Stimulated activated effector memory CD8-positive, alpha-beta T cell treated with anti-CD3 and anti-CD28 coated beads, Interleukin-12 subunit alpha, Interleukin-12 subunit beta, amount 100 ng/mL, for 72 hours (primary cell): ENCODE measurements around the gene IER5.

Experiments used
- ATAC-seq: fragments of 150-1000 bp; cut with Tn5 transposase; 2 replicates; pipeline ENCODE4 v1.10.0; 2021
- DNase-seq, 2 donors: peaks; one replicate each; pipeline ENCODE4 v3.0.0; 2021 to 2022; ENCODE audit warnings: low spot score in 2 of 2
- H3K27ac Mint-ChIP-seq: one replicate; pipeline ENCODE4 v1.8.0; 2022; ENCODE audit warnings: mild to moderate bottlenecking, mixed read lengths
- H3K36me3 Mint-ChIP-seq: one replicate; pipeline ENCODE4 v1.8.0; 2022; ENCODE audit warnings: mild to moderate bottlenecking, mixed read lengths
- H3K4me1 Mint-ChIP-seq: one replicate; pipeline ENCODE4 v1.8.0; 2022; ENCODE audit warnings: mixed read lengths
- H3K4me3 Mint-ChIP-seq: one replicate; pipeline ENCODE4 v1.8.0; 2022; ENCODE audit warnings: mild to moderate bottlenecking, mixed read lengths
- H3K9me3 Mint-ChIP-seq: one replicate; pipeline ENCODE4 v1.8.0; 2022; ENCODE audit warnings: mixed read lengths

Gene IER5

DNA sequence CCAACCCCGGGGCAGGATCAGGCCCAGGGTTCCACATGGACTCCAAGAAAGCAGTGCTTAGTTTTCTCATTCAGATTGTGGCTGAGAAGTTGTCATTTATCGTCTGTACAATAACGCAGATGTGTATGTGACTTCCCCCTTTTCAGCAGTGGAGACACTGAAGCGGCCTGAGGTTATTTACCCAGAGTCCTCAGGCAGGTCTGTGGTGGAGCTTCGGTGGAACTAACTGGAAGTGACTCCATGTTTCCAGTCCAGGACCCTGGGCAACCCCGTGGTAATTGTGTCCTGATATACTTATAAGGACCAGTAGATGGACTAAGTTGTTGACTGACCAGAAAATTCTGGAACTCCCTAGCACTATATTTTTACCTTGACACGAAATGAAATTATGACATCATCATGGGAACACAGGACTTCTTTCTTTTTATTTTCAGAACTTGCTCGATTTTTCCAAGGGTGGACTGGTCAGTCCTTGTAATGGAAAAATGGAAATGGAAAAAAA lies 1.0 kb upstream of the IER5 start:
- peak overlapping the region; percentile 96 for H3K27ac Mint-ChIP-seq
- ATAC-seq (no peak), DNase-seq (no peak)
- no peaks in the 10 kb centered on the region for H3K9me3 Mint-ChIP-seq
- H3K36me3 Mint-ChIP-seq, result peaks cover 47% of the 10 kb centered on the region
- H3K4me1 Mint-ChIP-seq, result peaks cover 38% of the 10 kb centered on the region
- H3K4me3 Mint-ChIP-seq, result peak overlapping the region; percentile 92

DNA sequence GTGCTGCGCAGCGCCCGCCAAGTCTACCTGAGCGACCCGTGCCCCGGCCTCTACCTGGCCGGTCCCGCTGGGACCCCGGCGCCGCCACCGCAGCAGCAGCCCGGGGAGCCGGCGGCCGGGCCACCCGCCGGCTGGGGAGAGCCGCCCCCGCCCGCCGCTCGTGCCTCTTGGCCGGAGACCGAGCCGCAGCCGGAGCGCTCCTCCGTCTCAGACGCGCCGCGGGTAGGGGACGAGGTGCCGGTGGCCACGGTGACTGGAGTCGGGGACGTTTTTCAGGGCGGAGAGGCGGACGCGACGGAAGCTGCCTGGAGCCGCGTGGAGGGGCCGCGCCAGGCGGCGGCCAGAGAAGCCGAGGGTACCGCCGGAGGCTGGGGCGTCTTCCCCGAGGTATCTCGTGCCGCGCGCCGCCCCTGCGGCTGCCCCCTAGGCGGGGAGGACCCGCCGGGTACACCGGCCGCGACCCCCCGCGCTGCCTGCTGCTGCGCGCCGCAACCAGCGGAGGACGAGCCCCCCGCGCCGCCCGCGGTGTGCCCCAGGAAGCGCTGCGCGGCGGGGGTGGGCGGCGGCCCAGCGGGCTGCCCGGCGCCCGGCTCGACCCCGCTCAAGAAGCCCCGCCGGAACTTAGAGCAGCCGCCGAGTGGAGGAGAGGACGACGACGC lies 646 bp downstream of the IER5 start:
- Mint-ChIP-seq H3K9me3 (no peaks in the 10 kb centered on the region), H3K36me3 (peaks cover 64% of the 10 kb centered on the region), H3K27ac (peak overlapping the region; percentile 98), H3K4me1 (peaks cover 51% of the 10 kb centered on the region), H3K4me3 (peak overlapping the region; percentile 92)
- ATAC-seq (peak; percentile 16), DNase-seq (peak; percentile 40 to 78)

DNA sequence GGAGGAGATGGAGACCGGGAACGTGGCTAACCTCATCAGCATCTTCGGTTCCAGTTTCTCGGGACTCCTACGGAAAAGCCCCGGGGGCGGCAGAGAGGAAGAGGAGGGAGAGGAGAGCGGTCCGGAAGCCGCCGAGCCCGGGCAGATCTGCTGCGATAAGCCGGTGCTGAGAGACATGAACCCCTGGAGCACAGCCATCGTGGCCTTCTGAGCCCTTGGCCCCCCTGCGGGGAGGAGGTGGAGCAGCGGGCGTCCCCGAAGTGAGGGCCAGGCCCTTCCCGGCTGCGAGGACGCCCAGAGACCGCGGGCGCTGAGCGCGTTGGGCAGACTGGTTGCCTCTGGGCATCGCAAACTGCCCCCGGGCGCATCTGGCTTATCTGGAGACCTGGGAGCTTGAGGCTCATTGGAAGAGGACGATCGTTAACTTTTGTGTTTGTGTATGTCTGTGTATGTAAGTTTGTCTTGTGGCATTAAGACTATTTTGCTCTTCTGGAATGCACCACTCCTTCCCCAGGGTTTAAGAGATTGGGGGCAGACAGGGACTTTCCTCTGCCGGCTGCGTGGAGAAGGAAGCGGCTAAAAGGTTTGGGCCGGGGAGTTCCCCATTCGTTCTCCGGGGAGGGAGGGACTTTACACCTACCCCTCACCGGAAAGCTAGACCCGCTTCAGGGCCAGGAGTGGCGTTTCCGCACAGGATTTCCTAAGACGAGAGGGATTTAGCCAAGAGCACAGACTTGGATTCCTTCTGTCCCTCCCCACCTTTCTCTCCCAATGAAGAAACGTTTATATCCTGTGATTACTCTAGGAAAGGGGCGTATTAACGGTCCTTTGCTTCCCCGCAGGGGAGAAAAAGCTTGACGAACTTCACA lies 1.4 kb downstream of the IER5 start:
- Mint-ChIP-seq H3K4me1 (peaks cover 51% of the 10 kb centered on the region), H3K4me3 (peak overlapping the region; percentile 92), H3K27ac (peak overlapping the region; percentile 98), H3K9me3 (no peaks in the 10 kb centered on the region), H3K36me3 (peaks cover 71% of the 10 kb centered on the region)
- DNase-seq (peak; percentile 61 to 86), ATAC-seq (peak; percentile 64)

DNA sequence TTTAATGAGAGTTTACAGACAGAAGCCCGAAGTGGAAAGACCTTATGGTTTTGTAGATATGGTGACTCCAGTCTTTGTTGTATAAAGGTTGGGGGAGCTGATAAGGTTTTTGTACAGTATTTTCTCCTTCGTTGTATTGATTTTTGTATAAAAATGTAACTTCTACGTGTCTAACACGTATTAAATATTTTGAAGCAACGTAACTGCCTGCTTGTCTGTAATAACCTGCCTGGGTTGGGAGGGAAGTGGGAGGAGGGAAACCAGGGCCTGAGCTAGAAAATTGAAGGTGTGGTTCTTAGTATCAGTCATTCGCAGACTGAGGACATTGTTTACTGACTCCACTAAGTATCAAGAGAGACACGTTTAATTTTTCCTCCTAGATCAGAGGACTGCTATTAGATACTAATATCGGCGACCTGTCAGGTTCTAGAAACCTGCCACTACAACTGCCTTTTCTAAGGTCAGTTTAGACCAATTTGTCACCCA lies 2.2 kb downstream of the IER5 start:
- Mint-ChIP-seq H3K4me1 (peaks cover 58% of the 10 kb centered on the region), H3K27ac (peak overlapping the region; percentile 98), H3K9me3 (no peaks in the 10 kb centered on the region), H3K4me3 (peak overlapping the region; percentile 92), H3K36me3 (peaks cover 79% of the 10 kb centered on the region)
- DNase-seq (no peak), ATAC-seq (peak; percentile 57)

DNA sequence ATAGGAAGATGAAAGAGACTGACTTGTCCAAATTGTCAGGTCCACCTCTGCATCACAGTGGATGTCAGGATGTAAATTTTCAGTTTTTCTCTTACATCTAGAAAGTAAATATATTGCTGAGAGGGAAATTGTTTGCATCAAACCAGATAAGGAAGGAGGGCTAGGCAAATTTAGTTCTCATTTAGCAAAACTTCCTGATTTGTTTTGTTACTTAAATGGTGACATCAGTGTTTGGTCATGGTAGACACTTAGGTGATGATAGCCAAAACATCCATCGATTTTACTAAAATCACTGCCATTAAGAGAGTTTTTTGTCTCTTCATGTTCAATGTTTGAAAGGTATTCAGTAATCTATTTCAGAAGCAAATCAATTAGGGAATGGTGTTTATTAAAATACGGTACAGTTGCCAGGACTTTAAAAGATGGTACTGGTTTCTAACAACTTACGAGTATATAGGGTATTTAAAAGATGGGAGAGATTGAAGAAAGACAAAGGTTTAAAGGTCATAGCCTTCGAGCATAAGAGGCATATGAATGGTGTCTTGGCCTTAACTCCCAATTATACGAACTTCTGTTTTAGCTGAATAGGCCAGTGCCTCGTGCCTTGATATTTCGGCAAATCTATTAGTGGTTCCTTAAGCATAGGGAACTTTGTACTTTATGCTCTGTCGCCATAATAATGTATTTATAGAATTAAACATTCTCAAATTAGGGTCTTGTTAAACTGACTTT lies 3.0 kb downstream of the IER5 start:
- peak overlapping the region; percentile 92 for H3K4me3 Mint-ChIP-seq

DNA sequence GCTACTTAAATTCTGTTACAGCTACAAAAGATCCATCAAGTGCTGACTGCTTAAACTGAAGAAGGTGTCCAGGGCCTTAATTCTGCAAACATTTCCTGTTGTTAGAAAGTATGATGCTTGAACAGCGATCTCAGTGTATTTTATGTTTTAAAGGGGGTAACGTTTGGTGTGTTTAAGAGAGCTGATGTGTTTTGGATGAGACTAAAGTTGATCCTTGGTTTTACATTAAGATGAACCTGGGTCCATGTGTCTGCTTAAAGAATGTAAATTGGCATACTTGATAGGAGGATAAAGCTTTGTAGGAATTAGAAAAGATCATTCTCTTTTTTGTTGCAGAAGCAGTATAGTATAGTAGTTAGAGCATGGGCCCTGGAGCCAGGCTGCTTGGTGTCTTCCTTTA lies 3.6 kb downstream of the IER5 start:
- H3K9me3 Mint-ChIP-seq, result no peaks in the 10 kb centered on the region
- DNase-seq, result no peak
- peaks cover 80% of the 10 kb centered on the region for H3K36me3 Mint-ChIP-seq
- no peak for ATAC-seq
- H3K4me1 Mint-ChIP-seq, result peaks cover 71% of the 10 kb centered on the region
- H3K4me3 Mint-ChIP-seq, result peak overlapping the region; percentile 92
- H3K27ac Mint-ChIP-seq, result no peak overlapping the region

More for the DNA sequence above, 3.0 kb downstream of the IER5 start:
- peaks cover 66% of the 10 kb centered on the region for H3K4me1 Mint-ChIP-seq
- ATAC-seq (no peak), DNase-seq (no peak)
- H3K36me3 Mint-ChIP-seq, result peaks cover 80% of the 10 kb centered on the region
- H3K9me3 Mint-ChIP-seq, result no peaks in the 10 kb centered on the region
- H3K27ac Mint-ChIP-seq, result peak overlapping the region; percentile 98

DNA sequence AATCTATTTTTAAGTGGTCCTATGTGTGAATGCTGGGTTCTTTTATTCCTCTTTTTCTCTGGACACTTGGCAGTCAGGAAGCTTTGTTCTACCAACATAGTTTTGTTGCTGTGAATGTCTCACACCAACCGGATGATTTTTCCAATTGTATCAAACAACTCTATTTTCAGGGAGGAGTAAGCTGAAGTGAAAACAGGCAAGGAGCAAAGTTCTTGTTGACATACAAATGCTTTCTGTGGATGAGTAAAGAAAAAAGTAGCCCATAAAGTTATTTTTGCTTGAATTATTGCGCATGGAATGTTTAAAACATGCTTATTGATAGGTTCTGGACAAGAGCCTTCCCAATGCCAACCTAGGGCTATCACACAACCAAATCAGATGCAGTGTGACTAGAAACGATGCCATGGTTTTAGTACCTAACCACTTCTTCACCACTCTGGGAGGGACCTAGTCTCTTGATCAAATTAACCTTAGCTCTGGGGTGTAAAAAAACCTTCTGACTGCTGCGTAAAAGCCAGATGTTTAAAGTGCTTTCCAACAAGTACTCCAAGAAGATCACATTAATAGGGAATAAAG lies 4.5 kb downstream of the IER5 start:
- peaks cover 78% of the 10 kb centered on the region for H3K36me3 Mint-ChIP-seq
- no peaks in the 10 kb centered on the region for H3K9me3 Mint-ChIP-seq
- DNase-seq (no peak), ATAC-seq (no peak)
- peak overlapping the region; percentile 15 for H3K27ac Mint-ChIP-seq
- H3K4me3 Mint-ChIP-seq, result peak overlapping the region; percentile 92
- peaks cover 71% of the 10 kb centered on the region for H3K4me1 Mint-ChIP-seq

DNA sequence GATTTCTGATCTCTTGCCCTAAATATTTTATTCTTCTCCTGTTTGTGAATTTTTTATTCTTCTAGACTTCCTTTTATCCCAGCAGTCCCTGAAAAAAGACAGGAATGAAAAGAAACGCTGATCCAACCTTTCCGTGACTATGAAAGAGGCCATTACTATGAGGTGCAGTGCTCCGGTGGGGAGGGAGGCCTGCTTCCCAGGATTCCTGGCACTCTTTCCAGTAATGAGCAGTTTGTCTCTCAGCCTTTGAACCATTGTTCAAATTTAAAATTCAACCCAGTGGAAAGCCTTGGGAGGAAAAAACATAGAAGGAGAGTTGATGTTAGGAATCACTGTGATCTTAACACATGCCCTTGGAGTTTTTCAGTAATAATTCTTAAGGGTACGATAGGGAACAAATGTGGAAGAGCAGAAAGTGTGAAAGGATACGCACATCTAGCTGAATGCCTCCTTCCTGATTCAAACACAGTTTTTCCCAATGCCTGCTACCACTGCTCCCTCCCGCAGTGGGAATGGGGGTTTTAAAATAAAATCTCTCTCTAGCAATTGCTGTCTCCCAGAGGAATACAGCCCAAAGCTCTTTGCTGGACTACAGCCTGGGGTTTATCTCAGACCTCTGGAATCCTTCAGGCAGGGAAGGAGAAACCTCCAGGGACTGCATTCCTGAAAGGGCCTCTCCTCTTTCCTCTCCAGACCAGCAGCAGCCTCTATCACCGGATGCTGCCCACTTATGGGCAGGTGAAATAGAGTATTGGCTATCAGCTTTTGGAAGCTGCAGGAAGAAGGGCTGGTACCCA lies 6.1 kb downstream of the IER5 start:
- Mint-ChIP-seq H3K4me1 (peaks cover 84% of the 10 kb centered on the region), H3K4me3 (peak overlapping the region; percentile 6), H3K36me3 (peaks cover 64% of the 10 kb centered on the region), H3K9me3 (no peaks in the 10 kb centered on the region), H3K27ac (no peak overlapping the region)
- ATAC-seq (no peak), DNase-seq (no peak)

DNA sequence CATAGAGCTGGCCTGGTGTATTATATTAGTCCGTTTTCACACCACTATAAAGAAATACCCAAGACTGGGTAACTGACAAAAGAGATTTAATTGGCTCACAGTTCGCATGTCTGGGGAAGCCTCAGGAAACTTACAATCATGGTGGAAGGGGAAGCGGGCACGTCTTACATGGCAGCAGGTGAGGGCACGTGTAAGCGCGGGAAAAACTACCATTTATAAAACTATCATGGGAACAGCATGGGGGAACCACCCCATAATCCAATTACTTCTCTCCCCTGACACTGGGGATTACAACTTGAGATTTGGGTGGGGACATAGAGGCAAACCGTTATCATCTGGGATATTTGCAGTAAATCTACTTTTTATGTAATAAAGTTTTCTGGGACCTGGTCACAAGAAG lies 6.8 kb downstream of the IER5 start:
- H3K4me1 Mint-ChIP-seq, result peaks cover 90% of the 10 kb centered on the region
- ATAC-seq (no peak), DNase-seq (no peak)
- no peaks in the 10 kb centered on the region for H3K9me3 Mint-ChIP-seq
- peaks cover 61% of the 10 kb centered on the region for H3K36me3 Mint-ChIP-seq
- H3K4me3 Mint-ChIP-seq, result no peak overlapping the region
- no peak overlapping the region for H3K27ac Mint-ChIP-seq

DNA sequence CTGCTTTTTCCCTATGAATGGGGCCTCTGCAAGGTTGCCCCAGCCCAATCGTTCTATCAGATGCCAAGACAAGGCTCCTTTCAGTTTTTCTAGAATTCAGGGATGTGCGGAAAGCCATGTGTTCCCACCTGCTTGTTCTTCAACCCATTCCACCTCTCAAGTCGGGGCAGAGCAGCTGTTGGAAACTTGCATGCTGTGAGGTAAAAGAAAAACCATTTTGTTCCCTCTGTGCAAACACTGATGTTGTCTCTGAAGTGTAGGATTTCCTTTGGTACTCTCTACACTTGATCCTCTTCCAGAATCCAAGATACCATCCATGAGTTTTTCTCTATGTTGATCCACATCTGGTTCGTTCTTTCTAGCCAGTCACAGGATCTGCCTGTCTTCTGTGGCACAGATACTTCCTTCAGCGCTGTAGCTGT lies 7.3 kb downstream of the IER5 start:
- Mint-ChIP-seq H3K9me3 (no peaks in the 10 kb centered on the region), H3K27ac (no peak overlapping the region), H3K4me3 (no peak overlapping the region), H3K4me1 (peaks cover 95% of the 10 kb centered on the region), H3K36me3 (peaks cover 56% of the 10 kb centered on the region)
- ATAC-seq (no peak), DNase-seq (no peak)

DNA sequence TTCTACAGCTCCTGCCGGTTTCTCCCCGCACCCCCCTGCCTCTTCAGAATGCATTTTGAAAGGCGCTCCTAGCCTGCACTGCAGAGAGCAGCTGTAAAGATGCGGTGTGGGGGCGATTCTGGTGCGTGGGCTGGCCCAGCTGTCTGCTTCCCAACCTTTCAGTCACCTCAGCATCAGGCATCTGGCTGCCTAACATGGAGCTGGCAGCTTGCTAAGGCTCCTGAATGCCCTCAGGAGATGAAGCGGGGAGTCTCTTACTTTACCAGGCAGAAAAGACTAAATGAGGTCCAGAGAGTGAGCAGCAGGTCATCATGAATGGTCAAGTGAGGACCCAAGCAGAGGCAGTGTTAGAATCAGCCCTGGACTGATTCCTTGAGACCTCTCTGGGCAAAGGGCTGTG lies 8.7 kb downstream of the IER5 start:
- peaks cover 41% of the 10 kb centered on the region for H3K36me3 Mint-ChIP-seq
- H3K9me3 Mint-ChIP-seq, result no peaks in the 10 kb centered on the region
- peaks cover 96% of the 10 kb centered on the region for H3K4me1 Mint-ChIP-seq
- DNase-seq (no peak), ATAC-seq (no peak)
- H3K4me3 Mint-ChIP-seq, result no peak overlapping the region
- H3K27ac Mint-ChIP-seq, result no peak overlapping the region

DNA sequence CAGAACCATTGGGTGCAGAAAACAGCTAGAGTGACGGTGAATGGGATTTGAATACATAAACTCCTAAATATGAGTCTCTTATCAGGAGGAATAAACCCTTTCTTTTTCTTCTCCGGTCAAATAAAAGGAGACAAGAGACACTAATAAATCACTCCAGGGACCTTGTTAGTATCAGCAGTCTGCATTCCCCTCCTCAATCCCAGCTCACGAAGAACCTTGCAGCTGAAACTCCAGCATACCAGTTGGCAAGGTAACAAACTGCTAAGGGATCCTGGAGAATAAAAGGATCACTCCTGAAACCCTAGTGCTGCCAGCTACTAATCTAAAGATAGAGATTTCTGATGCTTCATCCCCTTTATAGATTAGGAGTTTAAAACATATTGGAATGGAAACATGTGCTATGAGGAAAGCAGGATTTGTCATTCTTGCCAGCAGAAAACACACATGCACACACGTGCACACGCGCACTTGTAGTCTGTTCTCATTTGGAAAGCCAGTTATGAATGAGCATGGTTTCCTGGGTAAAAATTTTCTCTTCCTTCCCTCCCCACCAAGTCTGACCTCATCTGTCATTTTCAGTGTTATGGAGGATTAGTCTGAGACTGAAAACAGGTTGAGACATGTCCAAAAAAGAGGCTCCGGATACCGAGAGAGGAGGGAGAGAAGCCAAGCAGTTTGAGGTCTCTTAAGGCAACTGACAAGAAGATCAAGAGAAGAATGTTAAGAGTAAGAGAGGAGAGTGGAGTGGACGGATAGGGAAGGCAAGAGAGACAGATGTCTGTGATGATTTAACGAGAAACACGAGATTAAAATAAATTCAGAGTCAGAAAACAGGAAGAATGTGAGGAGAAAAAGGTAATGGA lies 10.9 kb downstream of the IER5 start:
- DNase-seq, result peak in 1 of 2 donors; percentile 73
- Mint-ChIP-seq H3K27ac (peak overlapping the region; percentile 91), H3K36me3 (peaks cover 20% of the 10 kb centered on the region), H3K9me3 (no peaks in the 10 kb centered on the region), H3K4me1 (peaks cover 92% of the 10 kb centered on the region), H3K4me3 (peak overlapping the region; percentile 62)
- ATAC-seq, result peak; percentile 94

DNA sequence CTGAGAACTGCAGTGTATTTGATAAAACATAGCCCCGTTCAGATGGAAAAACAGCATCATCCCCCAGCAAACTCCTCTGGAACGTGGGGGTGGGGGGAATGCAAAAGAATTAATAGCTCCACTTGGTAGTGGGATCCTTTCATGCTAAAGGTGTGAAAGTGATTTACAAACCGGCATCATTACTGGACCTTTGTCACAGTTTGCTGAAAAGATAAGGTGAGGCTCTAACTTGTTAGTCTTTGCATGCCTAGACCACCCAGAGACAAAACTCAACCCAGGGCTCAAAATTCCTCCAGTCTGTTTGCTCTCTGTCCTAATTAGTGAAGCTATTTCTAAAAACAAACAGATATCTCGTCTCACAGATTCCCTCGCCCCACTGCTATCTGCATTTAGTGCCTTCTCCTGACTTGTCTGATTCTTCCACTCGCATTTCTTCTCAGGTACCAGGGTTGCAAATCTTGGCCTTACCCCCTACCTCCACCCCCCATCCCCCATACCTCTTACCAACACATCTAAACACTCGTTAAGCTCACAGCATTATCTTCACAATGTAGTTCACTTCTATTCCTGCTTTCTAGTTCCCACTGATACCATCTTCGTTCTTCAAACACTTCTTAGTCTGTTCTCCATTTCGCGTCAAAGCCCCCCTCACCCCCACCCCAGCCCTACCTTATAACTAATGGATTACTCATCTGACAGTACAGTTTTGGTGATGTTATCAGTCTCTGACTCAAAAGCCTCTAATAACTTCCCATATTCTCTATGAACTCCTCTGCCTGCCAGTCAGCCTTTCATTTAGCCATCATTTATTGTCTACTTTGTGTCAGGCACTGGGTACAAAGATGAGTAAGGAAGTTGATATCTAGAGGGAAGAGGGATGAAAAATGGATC lies 11.8 kb downstream of the IER5 start:
- Mint-ChIP-seq H3K9me3 (no peaks in the 10 kb centered on the region), H3K4me1 (peaks cover 87% of the 10 kb centered on the region), H3K36me3 (peaks cover 16% of the 10 kb centered on the region), H3K27ac (peak overlapping the region; percentile 91), H3K4me3 (peak overlapping the region; percentile 62)
- DNase-seq, result no peak
- peak; percentile 2 for ATAC-seq
